Putamen (tissue), 1 donor: ENCODE data around the gene COL13A1.

Experiments
- DNase-seq: peaks from one replicate; pipeline ENCODE4 v3.0.0-alpha.2; 2016; ENCODE audit warnings: low spot score

The COL13A1 gene

GRCh38 chr10:69908124-69908523, 106.4 kb downstream of the COL13A1 start:
- no peak for DNase-seq

- no peak for DNase-seq
Observed at GRCh38 chr10:69910561-69910960, 108.9 kb downstream of the COL13A1 start.

- peak; percentile 55 for DNase-seq
Observed at GRCh38 chr10:69911613-69912528, 110.2 kb downstream of the COL13A1 start.

GRCh38 chr10:69912589-69912988, 110.9 kb downstream of the COL13A1 start:
- DNase-seq = no peak

GRCh38 chr10:69913606-69914382, 112.1 kb downstream of the COL13A1 start:
- DNase-seq = no peak

GRCh38 chr10:69914398-69915214, 112.9 kb downstream of the COL13A1 start:
- DNase-seq = peak; percentile 45

GRCh38 chr10:69915215-69915560, 113.5 kb downstream of the COL13A1 start:
- DNase-seq = no peak

- DNase-seq = no peak
Observed at GRCh38 chr10:69916118-69916517, 114.4 kb downstream of the COL13A1 start.

GRCh38 chr10:69918036-69918435, 116.3 kb downstream of the COL13A1 start:
- DNase-seq = no peak

GRCh38 chr10:69919250-69919649, 117.5 kb downstream of the COL13A1 start:
- DNase-seq = no peak

- no peak for DNase-seq
Observed at GRCh38 chr10:69925111-69925510, 123.4 kb downstream of the COL13A1 start.

- DNase-seq = no peak
Observed at GRCh38 chr10:69928339-69928738, 126.6 kb downstream of the COL13A1 start.

GRCh38 chr10:69929575-69929974, 127.9 kb downstream of the COL13A1 start:
- DNase-seq = no peak

- DNase-seq = no peak
Observed at GRCh38 chr10:69934768-69935167, 133.1 kb downstream of the COL13A1 start.

- DNase-seq = no peak
Observed at GRCh38 chr10:69936091-69936490, 134.4 kb downstream of the COL13A1 start.

- DNase-seq = no peak
Observed at GRCh38 chr10:69938541-69938991, 136.9 kb downstream of the COL13A1 start.

- DNase-seq = no peak
Observed at GRCh38 chr10:69939061-69939460, 137.4 kb downstream of the COL13A1 start.

GRCh38 chr10:69939481-69939880, 137.8 kb downstream of the COL13A1 start:
- no peak for DNase-seq

GRCh38 chr10:69941730-69942129, 140.0 kb downstream of the COL13A1 start:
- no peak for DNase-seq

- no peak for DNase-seq
Observed at GRCh38 chr10:69943292-69943820, 141.7 kb downstream of the COL13A1 start.

- DNase-seq = no peak
Observed at GRCh38 chr10:69944761-69945160, 143.1 kb downstream of the COL13A1 start.

- no peak for DNase-seq
Observed at GRCh38 chr10:69948261-69948660, 146.6 kb downstream of the COL13A1 start.
